A549 (cell line): Measurements from ENCODE around the gene SMARCAL1. TPM values are rescaled to one million over a fixed set of nuclear protein-coding genes. Genes with fewer than 3 reads are reported as not detected.

Experiments used
- ATAC-seq, 2 experiments: fragments of 200-7000 bp in 1 of 2; fragments of >200 bp in 1 of 2; cut with Nextera tagmentation in 1 of 2; cut with Tn5 transposase in 1 of 2; 3 replicates each; pipeline versions ENCODE4 v1.8.0 to v1.9.1; 2018 to 2020; ENCODE audit warnings: mild to moderate bottlenecking in 1 of 2, moderate library complexity in 1 of 2
- CTCF ChIA-PET: fragments of 300-600 bp; sonication (Branson Sonifier 250); formaldehyde crosslinking; extraction: SDS; loops from one replicate; lab custom pipeline; 2021; ENCODE audit warnings: antibody characterized with exemption, inconsistent platforms; lab: Yijun Ruan, JAX
- POLR2A ChIA-PET: fragments of 350-600 bp; formaldehyde crosslinking; extraction: SDS; loops from one replicate; lab custom pipeline; 2021; ENCODE audit warnings: antibody characterized with exemption, inconsistent platforms; lab: Yijun Ruan, JAX
- DNase-seq, 2 experiments: peaks; one replicate each; pipeline versions ENCODE4 v3.0.0 to v3.0.0-alpha.2; 2011 to 2016; ENCODE audit warnings: low read depth in 1 of 2, low spot score in 1 of 2
- FAIRE-seq: peaks from 2 replicates; lab custom pipeline; 2011; peaks lifted over from hg19 to GRCh38; lab: Jason Lieb, UNC
- H3K27ac ChIP-seq, 2 experiments: fragments of >200 bp; sonication (Bioruptor Twin); formaldehyde crosslinking; 3 replicates each; pipeline ENCODE4 v1.5.1; 2016 to 2017
- H3K4me1 ChIP-seq: fragments of >200 bp; sonication (Bioruptor Twin); formaldehyde crosslinking; 3 replicates; pipeline ENCODE4 v1.6.1; 2016
- H3K4me2 ChIP-seq: fragments of >200 bp; sonication (Bioruptor Twin); formaldehyde crosslinking; 3 replicates; pipeline ENCODE4 v1.6.1; 2016
- H3K4me3 ChIP-seq: fragments of >200 bp; sonication (Bioruptor Twin); formaldehyde crosslinking; 3 replicates; pipeline ENCODE4 v1.5.1; 2016
- H3K9me3 ChIP-seq: fragments of >200 bp; sonication (Bioruptor Twin); formaldehyde crosslinking; 3 replicates; pipeline ENCODE4 v1.6.1; 2016
- ATOH8 ChIP-seq: fragments of 250-450 bp; sonication (Bioruptor Pico); IDR thresholded peaks from 2 replicates; pipeline ENCODE4 v1.5.0; 2020; ENCODE audit warnings: low read depth, mild to moderate bottlenecking, moderate library complexity
- EHF ChIP-seq: fragments of 250-450 bp; sonication (Bioruptor Pico); IDR thresholded peaks from 2 replicates; pipeline ENCODE4 v1.5.0; 2020; ENCODE audit warnings: mild to moderate bottlenecking
- FOSB ChIP-seq: fragments of 250-450 bp; sonication (Bioruptor Pico); IDR thresholded peaks from 2 replicates; pipeline ENCODE4 v1.5.0; 2020; ENCODE audit warnings: mild to moderate bottlenecking, moderate library complexity
- HMGXB4 ChIP-seq: fragments of 250-450 bp; sonication (Bioruptor Pico); IDR thresholded peaks from 2 replicates; pipeline ENCODE4 v1.5.0; 2021; ENCODE audit warnings: mild to moderate bottlenecking, moderate library complexity, borderline replicate concordance
- KDM1A ChIP-seq: fragments of 200-600 bp; sonication (generic); IDR thresholded peaks from 2 replicates; pipeline ENCODE4 v1.6.1; 2016; ENCODE audit warnings: low read depth, mild to moderate bottlenecking
- MAX ChIP-seq: IDR thresholded peaks from 2 replicates; pipeline ENCODE4 v1.6.1; 2012
- NFE2L2 ChIP-seq: fragments of 150-350 bp; conservative IDR thresholded peaks from 2 replicates; pipeline ENCODE4 v1.6.1; 2014; ENCODE audit warnings: low read length
- NR3C1 ChIP-seq: fragments of >200 bp; sonication (Bioruptor Twin); formaldehyde crosslinking; IDR thresholded peaks from 3 replicates; pipeline ENCODE4 v1.6.1; 2017
- RARB ChIP-seq: fragments of 250-450 bp; sonication (Bioruptor Pico); IDR thresholded peaks from 2 replicates; pipeline ENCODE4 v1.8.0; 2021; ENCODE audit warnings: mild to moderate bottlenecking, moderate library complexity
- REST ChIP-seq: fragments of 200-600 bp; sonication (generic); IDR thresholded peaks from 2 replicates; pipeline ENCODE4 v1.6.1; 2016; ENCODE audit warnings: antibody characterized with exemption, mild to moderate bottlenecking, moderate library complexity
- USF2 ChIP-seq: fragments of 450-650 bp; IDR thresholded peaks from 2 replicates; pipeline ENCODE4 v1.6.1; 2014; ENCODE audit warnings: antibody characterized with exemption
- ZSCAN20 ChIP-seq: fragments of 250-450 bp; sonication (Bioruptor Pico); IDR thresholded peaks from 2 replicates; pipeline ENCODE4 v1.8.0; 2022; ENCODE audit warnings: mild to moderate bottlenecking, moderate library complexity
- WGBS: methylation state at CpG from one replicate; pipeline ENCODE4 v1.1.6; 2017; ENCODE audit errors: missing lambda C conversion rate; 5-methylcytosine and 5-hydroxymethylcytosine counted together
- polyA plus RNA-seq, 4 experiments: library from polyadenylated mRNA; depleted of rRNA in 3 of 4; stranded (reverse); fragments of >200 nt; fragmentation: RNase III in 1 of 4; extraction: RNeasy Plus Mini Kit Qiagen cat#74134 plus additional on column Dnase treatment in 1 of 4; gene quantifications; 2 replicates in 3 of 4; 3 replicates in 1 of 4; pipeline ENCODE4 v1.2.3, GENCODE V29; 2011 to 2017

SMARCAL1 gene
- polyA plus RNA-seq, 2 of the 4 experiments (the other 2 are of a cell fraction), result 18.4 to 28.7 TPM

- CTCF ChIA-PET, result interaction anchor here (0.9 kb wide), 1 partner anchor 9 kb away, joined by 4 read pairs; the partner anchor contains the start of gene SMARCAL1
- no peak for FAIRE-seq
- no peak for DNase-seq
Measured at GRCh38 chr2:216420367-216421101, 8.2 kb downstream of the SMARCAL1 start.

More at GRCh38 chr2:216420367-216421101, 8.2 kb downstream of the SMARCAL1 start:
- POLR2A ChIA-PET, result no interaction called here
- ATAC-seq, result no peak
- Histone ChIP-seq H3K4me3 (no peak overlapping the region), H3K4me2 (no peak overlapping the region), H3K9me3 (no peaks in the 10 kb centered on the region), H3K4me1 (no peaks in the 10 kb centered on the region), H3K27ac (no peak overlapping the region)
- TF ChIP-seq RARB (CRISPR knock-in tag) (no peak), KDM1A (no peak), ZSCAN20 (CRISPR knock-in tag) (no peak), USF2 (no peak), MAX (no peak), HMGXB4 (no peak), NFE2L2 (no peak), NR3C1 (no peak), ATOH8 (CRISPR knock-in tag) (no peak), REST (no peak), EHF (CRISPR knock-in tag) (no peak), FOSB (CRISPR knock-in tag) (no peak)
- WGBS, result 87% methylated on average over 9 of the region's 9 CpGs
